Islet of Langerhans (tissue), 1 donor: ENCODE measurements around the gene NEIL3.
"Not testable (repeated sequence)": the region's sequence is repeated elsewhere in the genome, so short reads cannot be mapped to it uniquely, and the experiment has no call there.

ENCODE experiments used
- FAIRE-seq: peaks from one replicate; lab custom pipeline; 2011; peaks lifted over from hg19 to GRCh38; lab: Jason Lieb, UNC

Gene NEIL3

DNA sequence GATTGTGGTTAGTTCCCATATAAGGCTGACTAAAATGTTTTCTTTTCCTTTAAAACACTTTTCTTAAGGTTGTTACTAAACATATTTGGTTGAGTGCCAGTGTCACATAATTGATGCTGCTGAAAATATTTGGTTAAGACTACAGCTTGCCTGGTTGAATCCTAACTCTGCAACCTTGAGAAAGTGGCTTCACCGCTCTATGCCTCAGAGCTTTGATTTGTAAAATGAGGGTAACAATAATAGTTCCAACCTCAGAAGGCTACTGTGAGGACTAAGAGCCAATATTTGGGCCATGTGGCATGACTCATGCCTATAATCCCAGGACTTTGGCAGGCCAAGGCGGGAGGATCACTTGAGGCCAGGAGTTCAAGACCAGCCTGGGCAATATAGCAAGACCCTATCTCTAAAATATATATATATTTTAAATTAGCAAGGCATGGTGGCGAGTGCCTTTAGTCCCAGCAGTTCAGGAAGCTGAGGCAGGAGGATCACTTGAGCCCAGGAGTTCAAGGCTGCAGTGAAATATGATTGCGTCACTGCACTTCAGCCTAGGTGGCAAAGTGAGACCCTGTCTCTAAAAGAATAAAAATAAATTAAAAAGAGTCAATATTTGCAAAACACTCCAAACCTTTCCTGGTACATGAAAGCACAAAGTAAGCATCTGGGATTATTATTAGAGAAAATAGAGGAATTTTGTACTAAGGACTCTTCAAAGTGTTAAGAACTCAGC lies 7.1 kb upstream of the NEIL3 start:
- FAIRE-seq: no peak

DNA sequence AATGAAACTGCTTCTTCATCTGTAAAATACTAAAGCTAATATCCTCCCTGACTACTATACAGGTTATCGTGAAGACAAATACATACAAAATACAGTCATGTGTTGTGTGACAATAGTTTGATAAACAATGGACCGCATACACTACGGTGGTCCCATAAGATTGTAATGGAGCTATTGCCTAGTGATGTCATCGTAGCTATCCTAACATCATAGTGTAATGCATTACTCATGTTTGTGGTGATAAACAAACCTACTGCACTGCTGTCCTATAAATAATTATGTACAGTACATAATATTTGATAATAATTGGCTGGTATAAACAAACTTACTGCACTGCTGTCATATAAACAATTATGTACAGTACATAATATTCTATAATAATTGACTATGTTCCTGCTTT lies 5.6 kb upstream of the NEIL3 start:
- no peak for FAIRE-seq

DNA sequence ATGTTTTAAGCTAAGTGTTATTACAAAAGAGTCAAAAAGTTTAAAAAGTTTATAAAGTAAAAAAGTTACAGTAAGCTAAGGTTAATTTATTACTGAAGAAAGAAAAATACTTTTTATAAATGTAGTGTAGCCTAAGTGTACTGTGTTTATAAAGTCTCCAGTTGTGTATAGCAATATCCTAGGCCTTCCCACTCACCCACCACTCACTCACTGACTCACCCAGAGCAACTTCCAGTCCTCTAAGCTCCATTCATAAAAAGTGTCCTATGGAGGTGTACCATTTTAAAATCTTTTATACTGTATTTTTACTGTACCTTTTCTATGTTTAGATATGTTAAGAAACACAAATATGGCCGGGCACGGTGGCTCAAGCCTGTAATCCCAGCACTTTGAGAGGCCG lies 4.8 kb upstream of the NEIL3 start:
- not testable (repeated sequence) for FAIRE-seq

DNA sequence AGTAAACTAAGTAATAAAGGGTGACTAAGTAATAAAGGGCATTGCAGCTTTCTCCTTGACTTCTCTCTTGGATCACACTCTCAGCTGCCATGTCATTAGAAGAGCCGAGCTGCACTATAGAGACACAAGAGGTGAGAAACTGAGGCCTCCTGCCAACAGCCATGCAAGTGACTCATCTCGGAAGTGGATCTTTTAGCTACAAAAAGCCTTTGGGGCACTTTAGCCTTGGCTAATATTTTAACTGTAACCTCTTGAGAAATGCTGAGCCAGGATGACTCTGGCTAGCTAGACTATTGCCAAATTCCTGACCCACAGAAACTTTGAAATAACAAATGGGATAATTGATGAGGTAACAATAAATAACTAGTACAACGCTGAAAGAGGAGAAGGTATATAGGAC lies 1.5 kb upstream of the NEIL3 start:
- no peak for FAIRE-seq

DNA sequence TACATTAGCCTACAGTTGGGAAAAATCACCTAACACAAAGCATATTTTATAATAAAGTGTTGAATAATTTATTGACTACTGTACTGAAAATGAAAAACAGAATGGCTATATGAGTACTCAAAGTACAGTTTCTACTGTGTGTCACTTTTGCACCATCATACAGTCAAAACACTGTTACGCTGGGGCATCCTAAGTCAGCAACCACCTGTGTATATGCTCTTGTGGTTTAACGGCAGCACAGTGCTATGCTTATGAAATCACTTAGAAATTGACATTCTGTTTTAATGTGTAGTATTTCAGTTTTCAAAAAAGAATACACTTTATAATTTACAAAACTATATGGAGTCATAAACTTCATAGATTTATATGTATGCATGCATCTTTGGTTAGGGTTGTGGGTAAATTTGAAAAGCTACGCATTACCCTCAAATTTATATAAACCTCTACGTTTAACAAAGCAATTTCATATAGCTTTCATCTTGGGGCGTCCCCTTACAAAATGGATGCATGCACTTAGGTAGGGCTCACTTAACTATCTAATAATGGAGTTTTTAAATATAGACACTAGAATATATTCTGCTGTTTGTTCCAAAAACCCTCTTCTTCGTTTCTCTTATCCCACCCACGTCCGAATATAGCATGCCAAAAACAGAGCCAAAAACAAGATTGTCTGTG lies 690 bp upstream of the NEIL3 start:
- no peak for FAIRE-seq

DNA sequence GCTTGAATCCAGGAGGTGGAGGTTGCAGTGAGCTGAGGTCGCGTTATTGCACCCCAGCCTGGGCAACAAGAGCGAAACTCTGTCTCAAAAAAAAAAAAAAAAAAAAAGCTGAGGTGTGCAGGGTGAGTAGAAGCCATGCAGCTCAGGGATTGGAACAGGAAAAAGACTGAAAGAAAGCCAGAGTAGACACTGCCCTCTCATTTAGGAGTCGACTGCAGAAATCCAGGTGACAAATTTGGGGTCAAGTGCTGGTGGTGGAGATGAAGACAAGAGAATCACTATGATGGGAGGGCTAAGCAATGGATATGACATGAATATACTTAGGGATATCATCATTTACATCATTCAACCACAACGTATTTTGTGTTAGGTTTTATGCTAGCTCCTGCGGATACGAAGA lies 1.9 kb downstream of the NEIL3 start:
- no peak for FAIRE-seq

DNA sequence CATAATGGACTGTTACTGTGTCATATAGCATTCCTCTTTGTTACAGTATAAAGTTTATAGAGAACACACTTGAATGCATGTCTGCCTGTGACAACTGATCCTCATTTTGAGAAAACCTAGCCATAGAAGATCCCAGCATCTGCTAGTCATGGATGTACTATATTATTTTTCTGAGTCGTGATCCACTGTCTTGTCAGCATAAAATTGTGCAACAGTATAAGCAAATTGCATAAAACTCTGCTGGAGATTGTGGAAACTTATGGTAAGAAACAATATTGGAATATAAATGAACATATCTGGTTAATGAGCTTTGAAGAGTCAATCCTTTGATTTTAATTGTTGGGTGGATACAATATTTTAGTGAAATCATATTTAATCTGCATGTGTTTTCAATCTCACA lies 3.6 kb downstream of the NEIL3 start:
- FAIRE-seq: no peak

DNA sequence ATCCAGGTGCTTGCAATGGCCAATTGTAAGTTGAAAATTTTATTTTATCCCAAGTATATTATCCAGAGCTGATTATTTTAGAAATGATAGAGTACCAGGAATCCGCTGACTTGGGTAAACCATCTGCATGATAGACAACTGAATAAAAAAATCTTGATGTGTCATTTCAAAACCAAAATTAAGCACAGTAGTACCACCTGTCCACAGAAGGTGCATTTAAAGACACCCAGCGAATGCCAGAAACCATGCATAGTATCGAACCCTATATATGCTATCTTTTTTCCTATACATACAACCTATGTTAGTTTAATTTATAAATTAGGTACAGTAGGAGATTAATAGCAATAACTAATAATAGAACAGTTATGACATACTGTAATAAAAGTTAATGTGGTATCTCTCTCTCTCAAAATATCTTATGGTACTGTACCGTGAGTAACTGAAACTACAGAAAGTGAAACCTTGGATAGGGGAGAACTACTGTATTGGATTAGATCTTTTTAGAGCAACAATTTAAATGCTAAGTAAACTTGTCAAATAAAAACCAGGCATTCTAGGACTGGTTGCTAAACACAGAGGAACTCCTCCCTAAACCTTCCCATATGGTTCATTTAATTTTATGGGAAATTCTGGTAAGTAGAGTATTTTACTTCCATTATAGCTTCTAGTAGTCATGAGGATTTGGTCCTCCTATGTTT lies 6.2 kb downstream of the NEIL3 start:
- no peak for FAIRE-seq

DNA sequence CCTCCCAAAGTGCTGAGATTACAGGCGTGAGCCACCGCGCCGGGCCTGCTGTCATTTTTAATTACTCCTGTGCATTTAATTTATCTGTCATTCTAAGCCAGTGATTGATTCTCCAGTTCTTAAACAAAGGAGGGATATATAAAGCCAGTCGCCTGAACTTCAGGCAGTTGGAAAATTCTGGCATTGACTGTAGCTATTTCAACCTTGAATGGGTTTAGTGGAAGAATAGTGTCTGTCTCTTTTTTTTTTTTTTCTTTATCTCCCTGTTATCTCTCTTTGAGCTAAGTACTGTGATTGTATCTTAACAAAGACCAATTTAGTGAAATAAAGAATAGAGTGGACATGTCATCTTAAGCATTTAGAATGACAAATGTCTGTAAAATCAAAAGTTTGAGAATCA lies 11.0 kb downstream of the NEIL3 start:
- no peak for FAIRE-seq

DNA sequence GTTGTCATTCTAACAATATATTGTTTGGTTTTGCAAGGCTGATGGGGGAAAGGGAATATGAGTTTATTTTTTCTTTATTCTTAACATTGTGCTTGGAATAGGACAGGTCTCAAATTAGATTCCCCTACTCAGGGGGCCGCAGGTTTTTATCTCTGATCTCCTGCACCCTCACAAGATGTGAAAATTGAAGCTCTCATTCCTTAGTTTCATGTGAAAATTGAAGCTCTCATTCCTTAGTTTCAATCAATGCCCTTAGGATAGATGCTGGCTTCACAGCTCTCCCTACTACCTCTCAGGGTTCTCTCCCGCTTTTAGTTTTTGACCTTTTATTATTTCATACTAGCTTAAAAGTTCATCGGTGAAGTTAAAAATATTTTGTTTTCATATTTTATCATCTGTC lies 12.0 kb downstream of the NEIL3 start:
- FAIRE-seq: no peak

DNA sequence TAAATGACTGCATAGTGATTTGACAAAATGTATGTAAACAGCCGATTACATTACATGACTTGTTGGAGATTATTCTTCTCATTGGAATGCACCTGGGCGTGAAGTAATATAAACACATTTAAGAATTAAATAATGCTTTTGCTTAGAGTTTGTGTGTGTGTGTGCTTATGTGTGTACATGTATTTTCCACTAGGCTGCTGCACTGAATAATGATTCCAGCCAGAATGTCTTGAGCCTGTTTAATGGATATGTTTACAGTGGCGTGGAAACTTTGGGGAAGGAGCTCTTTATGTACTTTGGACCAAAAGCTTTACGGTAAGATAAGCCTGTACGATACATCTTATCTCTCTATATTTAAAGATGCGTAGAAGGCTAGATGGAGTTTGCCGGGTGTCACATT lies 12.6 kb downstream of the NEIL3 start:
- no peak for FAIRE-seq

DNA sequence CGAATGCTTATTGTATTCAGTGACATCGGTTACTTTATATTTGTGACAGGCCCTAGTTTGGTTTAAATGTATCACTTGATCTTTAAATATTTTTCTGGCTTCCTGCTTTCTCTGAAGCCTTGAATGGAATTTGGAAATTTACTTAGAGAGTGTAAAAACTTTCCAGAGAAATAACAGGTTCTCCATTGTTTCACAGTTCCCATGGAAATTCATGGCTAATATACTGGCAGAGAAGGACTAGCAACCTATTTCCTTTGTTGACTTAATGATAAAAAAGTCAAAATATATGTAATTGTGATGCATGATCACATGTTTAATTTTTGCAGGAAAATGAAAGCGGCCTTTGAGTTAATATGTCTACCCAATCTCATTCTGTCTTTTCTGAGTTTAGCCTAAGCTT lies 13.2 kb downstream of the NEIL3 start:
- no peak for FAIRE-seq

DNA sequence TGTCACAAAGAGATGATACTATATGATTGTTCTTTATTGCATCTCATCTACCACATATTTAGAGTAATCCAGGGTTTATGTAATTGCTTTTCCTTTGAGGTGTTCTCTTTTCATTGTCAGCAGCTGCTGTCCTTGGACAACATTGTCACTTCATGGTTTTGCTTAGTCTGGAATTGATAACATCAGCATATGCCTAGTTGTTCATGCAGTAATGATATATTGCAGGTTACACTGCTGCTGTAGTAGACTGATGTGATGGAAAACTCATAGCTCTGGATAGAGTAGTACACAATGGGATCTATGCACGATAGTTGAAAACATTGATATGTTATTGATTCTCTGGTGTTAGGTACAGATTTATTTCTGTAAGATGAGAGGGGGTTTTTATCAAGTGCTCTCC lies 13.7 kb downstream of the NEIL3 start:
- FAIRE-seq: no peak

DNA sequence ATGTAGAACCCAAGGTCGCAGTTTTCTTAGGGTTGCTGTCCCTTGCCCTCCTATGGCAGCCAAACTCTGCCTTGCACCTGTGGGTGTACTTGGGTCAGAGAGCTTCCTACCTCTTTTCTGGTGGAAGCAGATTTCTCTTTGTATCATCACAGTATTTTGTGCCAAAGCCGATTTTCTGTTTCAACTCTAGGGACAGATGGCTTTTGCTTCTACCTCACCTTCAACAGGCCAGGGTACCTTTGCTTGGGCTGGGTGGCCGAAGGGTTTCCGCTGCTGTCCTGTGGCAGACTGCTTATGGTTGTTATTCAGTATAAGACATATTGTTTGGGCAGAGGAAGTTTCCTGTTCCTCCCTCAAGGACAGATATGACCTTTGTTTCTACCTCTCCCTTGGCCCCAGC lies 22.4 kb downstream of the NEIL3 start:
- FAIRE-seq: no peak

DNA sequence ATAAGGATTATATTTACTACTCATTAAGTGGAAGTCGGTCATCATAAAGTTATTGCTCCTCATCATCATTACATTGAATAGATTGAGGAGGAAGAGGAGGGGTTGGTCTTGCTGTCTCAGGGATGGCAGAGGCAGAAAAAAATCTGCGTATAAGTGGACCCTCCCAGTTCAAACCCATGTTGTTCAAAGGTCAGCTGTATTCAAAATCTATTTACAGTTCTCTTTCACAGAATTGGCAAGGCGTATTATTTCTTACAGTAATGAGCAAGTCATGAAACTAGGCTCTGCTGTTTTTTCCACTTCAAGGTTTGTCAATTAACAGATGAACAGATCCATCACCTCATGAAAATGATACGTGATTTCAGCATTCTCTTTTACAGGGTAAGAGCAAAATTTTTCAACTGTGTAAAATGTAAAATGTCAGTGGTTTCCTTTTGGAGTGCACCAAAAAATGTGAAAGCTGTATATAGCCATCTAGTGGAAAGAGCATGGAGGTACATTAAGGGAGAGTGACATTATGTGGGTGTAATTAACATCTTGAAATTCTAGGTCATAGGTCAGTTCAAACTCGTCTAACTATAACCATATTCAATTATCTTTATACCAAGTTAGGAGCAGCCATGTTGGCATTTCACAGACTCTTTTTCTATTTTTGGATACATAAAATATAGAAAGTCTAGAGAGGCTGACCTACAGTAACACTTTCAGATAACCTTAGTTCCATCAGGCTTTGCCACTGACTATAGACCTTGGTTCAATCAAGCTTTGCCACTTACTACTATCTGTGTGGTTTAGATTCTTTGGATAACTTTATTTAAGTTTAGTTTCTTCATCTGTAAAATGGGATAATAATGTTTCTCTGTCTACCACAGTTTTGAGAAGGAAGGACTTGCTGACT lies 30.1 kb downstream of the NEIL3 start:
- FAIRE-seq: peak; percentile 95

DNA sequence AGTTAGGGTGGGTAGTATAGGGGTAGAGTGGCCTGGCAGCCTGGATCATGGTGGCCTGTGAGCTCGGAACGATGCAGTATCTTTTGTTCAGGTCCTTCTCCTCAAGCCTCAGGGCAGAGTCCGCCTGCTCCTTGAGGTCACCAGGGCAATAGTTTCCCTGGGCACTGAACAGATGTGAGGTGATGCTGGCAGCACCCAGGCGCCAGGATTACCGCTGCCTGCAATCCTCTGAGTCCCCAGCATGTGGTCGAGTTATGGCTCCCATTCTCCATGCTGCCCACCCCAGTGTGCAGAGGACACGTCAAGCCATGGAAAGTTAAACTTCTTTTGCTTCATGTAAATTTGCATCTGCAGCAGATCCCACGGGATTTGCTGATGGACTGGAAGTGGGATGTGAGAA lies 38.7 kb downstream of the NEIL3 start:
- FAIRE-seq: no peak

DNA sequence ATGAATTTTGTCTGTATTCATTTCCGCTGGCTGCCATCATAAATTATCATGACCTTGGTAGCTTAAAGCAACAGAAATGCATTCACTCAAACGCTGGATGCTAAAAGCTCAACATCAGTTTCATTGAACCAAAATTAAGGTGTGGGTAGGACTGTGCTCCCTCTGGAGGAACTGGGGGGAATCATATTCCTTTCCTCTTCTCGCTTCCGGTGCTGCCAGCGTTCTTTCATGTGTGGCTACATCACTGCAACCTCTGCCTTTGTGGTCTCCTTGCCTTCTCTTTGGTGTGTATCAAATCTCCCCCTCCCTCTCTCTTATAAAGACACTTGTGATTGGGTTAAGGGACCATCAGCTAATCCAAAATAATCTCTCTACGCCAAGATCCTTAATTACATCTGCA lies 39.5 kb downstream of the NEIL3 start:
- FAIRE-seq: no peak

DNA sequence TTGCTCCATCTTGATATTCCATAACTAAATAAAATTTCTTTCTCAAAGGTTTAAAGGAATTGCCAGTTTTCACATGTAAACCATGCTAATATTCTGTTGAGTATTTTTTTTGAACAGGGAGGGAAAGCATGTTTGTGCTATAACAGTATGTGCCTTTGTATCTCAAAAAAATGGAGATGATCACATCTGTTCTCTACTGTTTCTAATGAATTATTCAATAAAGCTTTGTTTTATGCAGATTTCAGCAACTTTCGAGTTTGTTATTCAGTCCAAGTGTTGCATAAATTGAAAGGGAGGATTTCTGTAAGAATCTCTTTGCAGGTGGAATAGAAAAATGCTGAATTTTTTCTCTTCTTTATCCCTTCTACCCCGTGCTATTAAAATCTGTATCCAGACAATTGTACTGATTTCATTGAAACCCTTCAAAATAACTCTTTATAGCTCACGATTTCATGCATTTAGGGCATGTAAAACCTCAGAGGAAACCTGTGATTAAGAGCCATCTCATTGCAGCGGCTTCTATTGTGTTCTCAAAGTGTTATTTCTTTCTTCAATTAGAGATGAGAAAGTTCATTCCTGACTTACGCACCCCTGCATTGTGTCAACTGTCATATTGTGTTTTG lies 42.1 kb downstream of the NEIL3 start:
- no peak for FAIRE-seq

DNA sequence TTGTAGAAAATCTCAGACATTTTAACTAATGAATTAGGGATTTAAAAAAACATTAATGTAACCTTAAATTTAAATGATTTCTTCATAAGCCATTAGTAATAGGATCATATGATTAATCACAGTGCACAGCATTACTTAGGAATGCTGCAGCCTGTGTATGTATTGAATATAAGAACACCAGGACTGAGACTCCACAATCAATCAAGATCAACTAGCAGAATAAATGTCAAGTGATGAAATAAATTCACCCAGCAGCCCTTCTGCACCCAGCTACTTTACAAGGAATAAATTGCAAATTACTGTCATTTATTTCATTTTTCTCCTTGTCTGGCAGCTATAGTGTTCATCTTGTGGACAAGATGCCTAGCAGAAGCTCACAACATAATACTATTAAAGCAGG lies 46.5 kb downstream of the NEIL3 start:
- FAIRE-seq: no peak

DNA sequence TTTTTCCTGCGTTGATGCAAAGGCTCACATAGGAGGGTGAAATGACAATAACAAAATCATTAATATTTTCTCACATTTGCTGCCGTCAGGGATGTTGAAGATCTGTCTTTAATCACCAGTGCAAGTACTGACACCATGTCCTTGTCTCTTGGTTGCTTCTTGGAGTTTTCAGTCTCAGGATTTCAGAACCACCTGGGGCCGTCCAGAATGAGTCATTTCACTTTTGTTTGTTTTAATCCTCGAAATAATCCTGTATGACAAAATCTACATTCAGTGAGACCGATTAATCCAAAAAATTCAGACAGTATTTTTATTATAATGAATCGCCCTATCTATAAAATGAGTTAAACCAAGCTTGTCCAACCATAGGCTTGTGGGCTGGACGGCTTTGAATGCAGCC lies 47.2 kb downstream of the NEIL3 start:
- FAIRE-seq: no peak

DNA sequence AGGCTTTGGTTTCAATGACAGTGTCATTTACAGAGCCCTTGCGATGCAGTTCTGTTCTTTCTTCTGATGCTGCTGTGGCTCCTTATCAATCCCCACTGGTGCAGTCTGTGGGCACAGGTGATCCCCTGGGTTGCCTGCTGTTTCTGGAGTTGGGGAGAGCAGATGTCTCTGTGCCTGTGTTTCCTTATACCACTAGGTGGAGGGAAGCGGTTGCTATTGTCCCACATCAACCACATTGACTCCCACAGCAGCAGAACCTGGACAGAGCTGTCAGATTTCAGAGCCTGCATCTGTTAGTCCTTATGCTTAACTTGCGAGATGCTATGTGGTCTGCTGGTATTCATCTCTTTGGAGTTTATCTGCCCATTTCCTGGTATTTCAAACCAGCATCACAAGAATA lies 57.7 kb downstream of the NEIL3 start:
- FAIRE-seq: no peak

DNA sequence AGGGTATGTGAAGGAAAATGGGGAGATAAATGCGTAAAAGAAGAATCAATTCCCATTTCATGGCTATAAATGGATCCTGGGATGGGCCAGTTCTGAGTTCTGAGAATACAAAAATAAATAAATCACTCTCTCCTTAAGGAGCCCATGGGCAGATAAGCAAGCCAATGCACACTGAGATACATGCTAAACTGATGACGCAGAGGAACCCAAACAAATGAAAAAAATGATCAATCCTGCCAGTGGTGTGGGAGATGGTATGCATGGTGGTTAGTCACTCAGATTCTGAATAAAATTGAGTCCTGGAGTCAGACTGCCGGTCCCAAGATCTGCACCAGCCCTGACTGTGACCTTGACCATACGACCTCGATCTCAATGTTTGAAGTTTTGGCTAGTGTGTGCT lies 59.7 kb downstream of the NEIL3 start:
- FAIRE-seq: no peak
